GM12878 (cell line): ENCODE results near the gene COG4. TPM values are rescaled to one million over a fixed set of nuclear protein-coding genes. Genes with fewer than 3 reads are reported as not detected.
A peak's percentile ranks its signal among the peaks of the same experiment; 100 is the strongest.

ENCODE experiments used
- BACH1 ChIP-seq: fragments of 450-650 bp; IDR thresholded peaks from 2 replicates; pipeline ENCODE4 v1.6.1; 2017; ENCODE audit warnings: mild to moderate bottlenecking, borderline replicate concordance
- CHD1 ChIP-seq: IDR thresholded peaks from 2 replicates; pipeline ENCODE4 v1.6.1; 2012; ENCODE audit warnings: low read depth, low read length, improper control_type of control experiment
- KAT2A ChIP-seq: conservative IDR thresholded peaks from 2 replicates; pipeline ENCODE4 v1.6.1; 2011; ENCODE audit warnings: low read depth, low read length; ENCODE audit not compliant: control insufficient read depth
- NR2F1 ChIP-seq: fragments of 450-650 bp; conservative IDR thresholded peaks from 2 replicates; pipeline ENCODE4 v1.6.1; 2017; ENCODE audit warnings: mild to moderate bottlenecking
- NRF1 ChIP-seq: conservative IDR thresholded peaks from 2 replicates; pipeline ENCODE4 v1.6.1; 2011; ENCODE audit warnings: mild to moderate bottlenecking, low read depth, low read length, improper control_type of control experiment
- SMAD1 ChIP-seq: fragments of 450-650 bp; IDR thresholded peaks from 2 replicates; pipeline ENCODE4 v1.6.1; 2018; ENCODE audit warnings: mild to moderate bottlenecking, low read depth; ENCODE audit not compliant: partially characterized antibody
- SMAD5 ChIP-seq: IDR thresholded peaks from 2 replicates; pipeline ENCODE4 v1.6.1; 2016; ENCODE audit warnings: antibody characterized with exemption, low read depth
- SMC3 ChIP-seq: IDR thresholded peaks from 2 replicates; pipeline ENCODE4 v1.6.1; 2011; ENCODE audit warnings: low read length, improper control_type of control experiment, borderline replicate concordance
- SP1 ChIP-seq: IDR thresholded peaks from one replicate; pipeline ENCODE4 v1.6.1; 2011; ENCODE audit warnings: low read depth, low read length
- SREBF2 ChIP-seq: IDR thresholded peaks from 2 replicates; pipeline ENCODE4 v1.6.1; 2012; ENCODE audit warnings: mild to moderate bottlenecking, low read length
- SRF ChIP-seq, 2 experiments: IDR thresholded peaks; 2 replicates each; pipeline ENCODE4 v1.6.1; 2011; ENCODE audit warnings: low read depth in 2 of 2, low read length in 2 of 2, mild to moderate bottlenecking in 1 of 2, moderate library complexity in 1 of 2
- TBL1XR1 ChIP-seq: IDR thresholded peaks from 2 replicates; pipeline ENCODE4 v1.6.1; 2012; ENCODE audit warnings: low read depth, low read length, improper control_type of control experiment
- ZNF207 ChIP-seq: fragments of 450-650 bp; IDR thresholded peaks from 2 replicates; pipeline ENCODE4 v1.6.1; 2014; ENCODE audit warnings: antibody characterized with exemption, mild to moderate bottlenecking, borderline replicate concordance
- polyA plus RNA-seq, 11 experiments: library from polyadenylated mRNA; depleted of rRNA in 4 of 11; unstranded in 6 of 11; stranded (reverse) in 5 of 11; fragments of >200 nt; fragmentation: Nextera tagmentation in 4 of 11; fragmentation: Illumina TruSeq in 1 of 11; extraction: Ambion mirVana in 4 of 11; extraction: Trizol in 1 of 11; gene quantifications; 1 replicate in 1 of 11; 2 replicates in 10 of 11; pipeline versions ENCODE4 v1.2.1 to v1.2.3, GENCODE V29; 2011 to 2016; ENCODE audit warnings: inconsistent platforms in 2 of 11, missing spikeins in 2 of 11, low read depth in 1 of 11
- total RNA-seq, 4 experiments: library from RNA; depleted of rRNA in 3 of 4; stranded (reverse); fragments of >200 nt in 3 of 4; fragmentation: Illumina TruSeq in 1 of 4; extraction: Trizol in 1 of 4; gene quantifications; 2 replicates each; pipeline versions ENCODE4 v1.2.1 to v1.2.3, GENCODE V29; 2013 to 2021
- TF ChIP-seq, protein P1 (sequence below): fragments of 450-650 bp; IDR thresholded peaks from 2 replicates; pipeline ENCODE4 v1.6.1; 2016; ENCODE audit warnings: mild to moderate bottlenecking
- TF ChIP-seq, protein P2 (sequence below): fragments of 450-650 bp; formaldehyde crosslinking; IDR thresholded peaks from 2 replicates; pipeline ENCODE4 v1.4.0; 2022; ENCODE audit warnings: mild to moderate bottlenecking, moderate library complexity
- TF ChIP-seq, protein P3 (sequence below): fragments of 450-650 bp; IDR thresholded peaks from 2 replicates; pipeline ENCODE4 v1.6.1; 2017; ENCODE audit warnings: mild to moderate bottlenecking, low read depth, inconsistent platforms; ENCODE audit not compliant: poor library complexity, severe bottlenecking
- TF ChIP-seq, protein P4 (sequence below): IDR thresholded peaks from 2 replicates; pipeline ENCODE4 v1.6.1; 2012; ENCODE audit warnings: low read depth, low read length, improper control_type of control experiment
- TF ChIP-seq, protein P5 (sequence below): fragments of 450-650 bp; IDR thresholded peaks from 2 replicates; pipeline ENCODE4 v1.6.1; 2016; ENCODE audit warnings: mild to moderate bottlenecking, moderate library complexity, borderline replicate concordance

Gene COG4
- total and polyA plus RNA-seq, 10 of the 15 experiments (the other 5 are each of a cell fraction or from before 2014, with no cell fraction given), result 7.0 to 57.7 (median 33.0) TPM

DNA sequence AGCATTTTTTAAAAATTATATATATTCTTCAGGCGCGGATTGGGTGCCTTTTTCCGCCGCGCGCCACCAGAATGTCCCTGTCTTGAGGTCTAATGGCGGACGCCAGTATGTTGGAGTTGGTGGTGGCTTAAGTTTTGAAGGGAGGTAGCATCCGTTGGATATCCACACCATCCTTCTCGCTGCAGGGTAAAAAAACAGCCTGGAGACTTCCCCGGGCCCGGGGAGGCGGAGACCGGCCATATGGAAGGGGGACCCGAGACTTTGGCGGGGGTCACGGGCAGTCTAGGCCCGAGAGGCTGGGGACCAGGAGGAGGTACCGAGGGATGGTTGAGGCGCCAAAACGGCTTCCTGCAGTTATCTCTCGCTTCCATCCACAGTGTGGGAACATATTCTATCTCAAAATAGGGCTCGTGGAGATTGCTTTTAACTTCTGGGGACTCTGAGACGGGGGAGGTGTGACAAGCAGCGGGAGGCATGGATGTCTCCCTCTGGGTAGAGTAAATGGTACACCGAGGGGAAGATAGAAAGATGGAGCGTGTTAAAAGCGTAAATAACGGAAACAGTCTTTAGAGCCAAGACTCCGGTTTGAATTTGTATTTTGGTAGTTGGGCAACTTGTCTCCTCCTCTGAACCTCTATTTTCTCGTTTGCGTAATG is 517 bp upstream of the COG4 start, which contains the start of gene SF3B3 (continued):
- TF ChIP-seq BACH1 (peak; percentile 74; the same call in 1 of the 2 replicates), SRF (IDR thresholded peaks at IDR 0.05; ENCODE audit: low read depth in 2 of 2, low read length in 2 of 2) (no peak), NRF1 (no peak), SMAD1 (peak; percentile 75), SMAD5 (peak; percentile 83), CHD1 (peak; percentile 82; the same call in 1 of the 2 replicates), SMC3 (0 out of 2 replicates have a peak, but pooled peaks have one; percentile 7), KAT2A (no peak; the same call in 1 of the 2 replicates), TBL1XR1 (no peak), SREBF2 (no peak), NR2F1 (peak; percentile 61), ZNF207 (0 out of 2 replicates have a peak, but pooled peaks have one; percentile 58), SP1 (peak; percentile 23)
- TF ChIP-seq, protein P1, sequence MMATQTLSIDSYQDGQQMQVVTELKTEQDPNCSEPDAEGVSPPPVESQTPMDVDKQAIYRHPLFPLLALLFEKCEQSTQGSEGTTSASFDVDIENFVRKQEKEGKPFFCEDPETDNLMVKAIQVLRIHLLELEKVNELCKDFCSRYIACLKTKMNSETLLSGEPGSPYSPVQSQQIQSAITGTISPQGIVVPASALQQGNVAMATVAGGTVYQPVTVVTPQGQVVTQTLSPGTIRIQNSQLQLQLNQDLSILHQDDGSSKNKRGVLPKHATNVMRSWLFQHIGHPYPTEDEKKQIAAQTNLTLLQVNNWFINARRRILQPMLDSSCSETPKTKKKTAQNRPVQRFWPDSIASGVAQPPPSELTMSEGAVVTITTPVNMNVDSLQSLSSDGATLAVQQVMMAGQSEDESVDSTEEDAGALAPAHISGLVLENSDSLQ, result no peak
- TF ChIP-seq, protein P2, sequence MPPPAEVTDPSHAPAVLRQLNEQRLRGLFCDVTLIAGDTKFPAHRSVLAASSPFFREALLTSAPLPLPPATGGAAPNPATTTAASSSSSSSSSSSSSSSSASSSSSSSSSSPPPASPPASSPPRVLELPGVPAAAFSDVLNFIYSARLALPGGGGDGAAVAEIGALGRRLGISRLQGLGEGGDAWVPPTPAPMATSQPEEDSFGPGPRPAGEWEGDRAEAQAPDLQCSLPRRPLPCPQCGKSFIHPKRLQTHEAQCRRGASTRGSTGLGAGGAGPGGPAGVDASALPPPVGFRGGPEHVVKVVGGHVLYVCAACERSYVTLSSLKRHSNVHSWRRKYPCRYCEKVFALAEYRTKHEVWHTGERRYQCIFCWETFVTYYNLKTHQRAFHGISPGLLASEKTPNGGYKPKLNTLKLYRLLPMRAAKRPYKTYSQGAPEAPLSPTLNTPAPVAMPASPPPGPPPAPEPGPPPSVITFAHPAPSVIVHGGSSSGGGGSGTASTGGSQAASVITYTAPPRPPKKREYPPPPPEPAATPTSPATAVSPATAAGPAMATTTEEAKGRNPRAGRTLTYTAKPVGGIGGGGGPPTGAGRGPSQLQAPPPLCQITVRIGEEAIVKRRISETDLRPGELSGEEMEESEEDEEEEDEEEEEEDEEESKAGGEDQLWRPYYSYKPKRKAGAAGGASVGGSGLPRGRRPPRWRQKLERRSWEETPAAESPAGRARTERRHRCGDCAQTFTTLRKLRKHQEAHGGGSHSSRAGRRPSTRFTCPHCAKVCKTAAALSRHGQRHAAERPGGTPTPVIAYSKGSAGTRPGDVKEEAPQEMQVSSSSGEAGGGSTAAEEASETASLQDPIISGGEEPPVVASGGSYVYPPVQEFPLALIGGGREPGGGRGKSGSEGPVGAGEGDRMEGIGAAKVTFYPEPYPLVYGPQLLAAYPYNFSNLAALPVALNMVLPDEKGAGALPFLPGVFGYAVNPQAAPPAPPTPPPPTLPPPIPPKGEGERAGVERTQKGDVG (CRISPR knock-in tag), result no peak
- TF ChIP-seq, protein P3, sequence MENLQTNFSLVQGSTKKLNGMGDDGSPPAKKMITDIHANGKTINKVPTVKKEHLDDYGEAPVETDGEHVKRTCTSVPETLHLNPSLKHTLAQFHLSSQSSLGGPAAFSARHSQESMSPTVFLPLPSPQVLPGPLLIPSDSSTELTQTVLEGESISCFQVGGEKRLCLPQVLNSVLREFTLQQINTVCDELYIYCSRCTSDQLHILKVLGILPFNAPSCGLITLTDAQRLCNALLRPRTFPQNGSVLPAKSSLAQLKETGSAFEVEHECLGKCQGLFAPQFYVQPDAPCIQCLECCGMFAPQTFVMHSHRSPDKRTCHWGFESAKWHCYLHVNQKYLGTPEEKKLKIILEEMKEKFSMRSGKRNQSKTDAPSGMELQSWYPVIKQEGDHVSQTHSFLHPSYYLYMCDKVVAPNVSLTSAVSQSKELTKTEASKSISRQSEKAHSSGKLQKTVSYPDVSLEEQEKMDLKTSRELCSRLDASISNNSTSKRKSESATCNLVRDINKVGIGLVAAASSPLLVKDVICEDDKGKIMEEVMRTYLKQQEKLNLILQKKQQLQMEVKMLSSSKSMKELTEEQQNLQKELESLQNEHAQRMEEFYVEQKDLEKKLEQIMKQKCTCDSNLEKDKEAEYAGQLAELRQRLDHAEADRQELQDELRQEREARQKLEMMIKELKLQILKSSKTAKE, result peak; percentile 25
- TF ChIP-seq, protein P4, sequence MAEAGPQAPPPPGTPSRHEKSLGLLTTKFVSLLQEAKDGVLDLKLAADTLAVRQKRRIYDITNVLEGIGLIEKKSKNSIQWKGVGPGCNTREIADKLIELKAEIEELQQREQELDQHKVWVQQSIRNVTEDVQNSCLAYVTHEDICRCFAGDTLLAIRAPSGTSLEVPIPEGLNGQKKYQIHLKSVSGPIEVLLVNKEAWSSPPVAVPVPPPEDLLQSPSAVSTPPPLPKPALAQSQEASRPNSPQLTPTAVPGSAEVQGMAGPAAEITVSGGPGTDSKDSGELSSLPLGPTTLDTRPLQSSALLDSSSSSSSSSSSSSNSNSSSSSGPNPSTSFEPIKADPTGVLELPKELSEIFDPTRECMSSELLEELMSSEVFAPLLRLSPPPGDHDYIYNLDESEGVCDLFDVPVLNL, result no peak; the same call in 1 of the 2 replicates
- TF ChIP-seq, protein P5, sequence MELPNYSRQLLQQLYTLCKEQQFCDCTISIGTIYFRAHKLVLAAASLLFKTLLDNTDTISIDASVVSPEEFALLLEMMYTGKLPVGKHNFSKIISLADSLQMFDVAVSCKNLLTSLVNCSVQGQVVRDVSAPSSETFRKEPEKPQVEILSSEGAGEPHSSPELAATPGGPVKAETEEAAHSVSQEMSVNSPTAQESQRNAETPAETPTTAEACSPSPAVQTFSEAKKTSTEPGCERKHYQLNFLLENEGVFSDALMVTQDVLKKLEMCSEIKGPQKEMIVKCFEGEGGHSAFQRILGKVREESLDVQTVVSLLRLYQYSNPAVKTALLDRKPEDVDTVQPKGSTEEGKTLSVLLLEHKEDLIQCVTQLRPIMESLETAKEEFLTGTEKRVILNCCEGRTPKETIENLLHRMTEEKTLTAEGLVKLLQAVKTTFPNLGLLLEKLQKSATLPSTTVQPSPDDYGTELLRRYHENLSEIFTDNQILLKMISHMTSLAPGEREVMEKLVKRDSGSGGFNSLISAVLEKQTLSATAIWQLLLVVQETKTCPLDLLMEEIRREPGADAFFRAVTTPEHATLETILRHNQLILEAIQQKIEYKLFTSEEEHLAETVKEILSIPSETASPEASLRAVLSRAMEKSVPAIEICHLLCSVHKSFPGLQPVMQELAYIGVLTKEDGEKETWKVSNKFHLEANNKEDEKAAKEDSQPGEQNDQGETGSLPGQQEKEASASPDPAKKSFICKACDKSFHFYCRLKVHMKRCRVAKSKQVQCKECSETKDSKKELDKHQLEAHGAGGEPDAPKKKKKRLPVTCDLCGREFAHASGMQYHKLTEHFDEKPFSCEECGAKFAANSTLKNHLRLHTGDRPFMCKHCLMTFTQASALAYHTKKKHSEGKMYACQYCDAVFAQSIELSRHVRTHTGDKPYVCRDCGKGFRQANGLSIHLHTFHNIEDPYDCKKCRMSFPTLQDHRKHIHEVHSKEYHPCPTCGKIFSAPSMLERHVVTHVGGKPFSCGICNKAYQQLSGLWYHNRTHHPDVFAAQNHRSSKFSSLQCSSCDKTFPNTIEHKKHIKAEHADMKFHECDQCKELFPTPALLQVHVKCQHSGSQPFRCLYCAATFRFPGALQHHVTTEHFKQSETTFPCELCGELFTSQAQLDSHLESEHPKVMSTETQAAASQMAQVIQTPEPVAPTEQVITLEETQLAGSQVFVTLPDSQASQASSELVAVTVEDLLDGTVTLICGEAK, result peak; percentile 68; the same call in 1 of the 2 replicates
